ENCODE results near the gene TSSK6. TPM values are rescaled to one million over a fixed set of nuclear protein-coding genes. Genes with fewer than 3 reads are reported as not detected.

The TSSK6 gene
- total RNA-seq, 1 donor from 2014 or later: 0.26 TPM

- DNase-seq (ENCODE audit: low read depth in 2 of 2): peak; percentile 5 to 54
These were observed 16.8 kb upstream of the TSSK6 start for GRCh38 chr19:19531951-19532805.

- DNase-seq (ENCODE audit: low read depth in 2 of 2): no peak
These were observed 15.5 kb upstream of the TSSK6 start for GRCh38 chr19:19530889-19531288.

GRCh38 chr19:19530423-19530804 is 15.1 kb upstream of the TSSK6 start:
- DNase-seq (ENCODE audit: low read depth in 2 of 2): no peak

GRCh38 chr19:19529783-19530422 is 14.6 kb upstream of the TSSK6 start:
- DNase-seq (ENCODE audit: low read depth in 2 of 2): no peak

GRCh38 chr19:19528721-19529490 is 13.6 kb upstream of the TSSK6 start, which contains the start of gene YJEFN3:
TSS of gene YJEFN3 (plus strand) at chr19:19528911. CDS start at chr19:19528933, 22 bp downstream.
- DNase-seq (ENCODE audit: low read depth in 2 of 2): peak; percentile 12 to 70

- DNase-seq (ENCODE audit: low read depth in 2 of 2): no peak
These were observed 12.6 kb upstream of the TSSK6 start for GRCh38 chr19:19527674-19528625.

GRCh38 chr19:19527371-19527656 is 12.0 kb upstream of the TSSK6 start:
- no peak for DNase-seq (ENCODE audit: low read depth in 2 of 2)

- no peak for DNase-seq (ENCODE audit: low read depth in 2 of 2)
These were observed 11.4 kb upstream of the TSSK6 start for GRCh38 chr19:19526581-19527370.

GRCh38 chr19:19525611-19526380 is 10.4 kb upstream of the TSSK6 start:
- no peak for DNase-seq (ENCODE audit: low read depth in 2 of 2)

GRCh38 chr19:19524053-19524452 is 8.7 kb upstream of the TSSK6 start:
- no peak for DNase-seq (ENCODE audit: low read depth in 2 of 2)

- DNase-seq (ENCODE audit: low read depth in 2 of 2): no peak
These were observed 7.8 kb upstream of the TSSK6 start for GRCh38 chr19:19523177-19523576.

GRCh38 chr19:19520989-19521388 is 5.6 kb upstream of the TSSK6 start:
- no peak for DNase-seq (ENCODE audit: low read depth in 2 of 2)

GRCh38 chr19:19517235-19517619 is 1.9 kb upstream of the TSSK6 start:
- DNase-seq (ENCODE audit: low read depth in 2 of 2): no peak

GRCh38 chr19:19515642-19516519 is 533 bp upstream of the TSSK6 start, which contains the start of gene NDUFA13:
TSS of gene NDUFA13 (plus strand) at chr19:19516225. CDS start at chr19:19516239, 14 bp downstream.
- peak; percentile 86 to 93 for DNase-seq (ENCODE audit: low read depth in 2 of 2)

GRCh38 chr19:19514215-19514657 is 1.1 kb downstream of the TSSK6 start:
- DNase-seq (ENCODE audit: low read depth in 2 of 2): peak; percentile 65 to 66

- no peak for DNase-seq (ENCODE audit: low read depth in 2 of 2)
These were observed 1.7 kb downstream of the TSSK6 start for GRCh38 chr19:19513682-19514081.

GRCh38 chr19:19510432-19510831 is 4.9 kb downstream of the TSSK6 start:
- no peak for DNase-seq (ENCODE audit: low read depth in 2 of 2)

- no peak for DNase-seq (ENCODE audit: low read depth in 2 of 2)
These were observed 7.1 kb downstream of the TSSK6 start for GRCh38 chr19:19508217-19508616.

All from dermis microvascular lymphatic vessel endothelial cell (primary cell).